ENCODE results near the gene SUMF1. TPM values are rescaled to one million over a fixed set of nuclear protein-coding genes. Genes with fewer than 3 reads are reported as not detected.

SUMF1 gene
- total and polyA plus RNA-seq, 2 of the 13 experiments (the other 11 are each of a cell fraction or from before 2014, with no cell fraction given): 18.5 to 28.9 TPM

DNA sequence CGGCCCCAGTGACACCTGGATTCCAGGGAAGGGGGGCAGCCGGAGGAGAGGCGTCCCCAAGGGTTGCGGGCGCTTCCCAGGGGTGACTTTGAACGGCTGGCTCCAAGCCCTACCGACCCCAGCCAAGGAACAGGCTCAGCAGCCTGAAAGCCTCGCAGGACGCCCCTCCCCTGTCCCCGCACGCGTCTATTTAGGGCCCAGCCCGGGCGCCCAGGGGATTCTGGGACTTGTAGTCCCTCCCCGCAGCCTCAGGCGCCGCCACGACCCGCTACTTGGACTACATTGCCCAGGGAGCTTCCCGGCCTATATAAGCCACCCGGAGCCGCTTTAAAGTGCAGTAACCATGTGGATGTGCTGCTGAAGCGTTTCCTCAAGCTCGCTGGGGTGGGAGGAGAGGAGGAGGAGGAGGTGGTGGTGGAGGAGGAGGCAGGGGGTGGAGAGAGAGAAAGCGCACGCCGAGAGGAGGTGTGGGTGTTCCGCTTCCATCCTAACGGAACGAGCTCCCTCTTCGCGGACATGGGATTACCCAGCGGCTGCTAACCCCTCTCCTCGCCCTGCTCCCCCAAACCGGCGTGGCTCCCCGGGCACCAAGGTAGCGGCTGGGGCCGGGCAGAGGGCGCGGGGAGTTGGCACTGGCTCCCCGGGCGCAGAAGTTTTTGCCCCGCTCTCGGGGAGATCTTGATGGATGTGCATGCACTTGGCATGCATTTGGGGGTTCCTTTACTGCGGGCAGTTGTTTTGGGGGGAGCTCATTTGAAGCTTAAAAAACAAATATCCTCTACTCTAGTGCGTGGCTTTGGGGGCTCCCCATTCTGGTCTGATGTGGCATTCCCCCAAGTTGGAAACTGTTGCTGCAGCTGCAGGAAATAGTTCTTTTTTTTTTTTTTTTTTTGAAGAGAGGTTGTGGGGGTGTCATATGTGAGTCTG, 26.2 kb upstream of the SUMF1 start, which contains the start of gene ITPR1 (continued):
- TF ChIP-seq, protein P1, sequence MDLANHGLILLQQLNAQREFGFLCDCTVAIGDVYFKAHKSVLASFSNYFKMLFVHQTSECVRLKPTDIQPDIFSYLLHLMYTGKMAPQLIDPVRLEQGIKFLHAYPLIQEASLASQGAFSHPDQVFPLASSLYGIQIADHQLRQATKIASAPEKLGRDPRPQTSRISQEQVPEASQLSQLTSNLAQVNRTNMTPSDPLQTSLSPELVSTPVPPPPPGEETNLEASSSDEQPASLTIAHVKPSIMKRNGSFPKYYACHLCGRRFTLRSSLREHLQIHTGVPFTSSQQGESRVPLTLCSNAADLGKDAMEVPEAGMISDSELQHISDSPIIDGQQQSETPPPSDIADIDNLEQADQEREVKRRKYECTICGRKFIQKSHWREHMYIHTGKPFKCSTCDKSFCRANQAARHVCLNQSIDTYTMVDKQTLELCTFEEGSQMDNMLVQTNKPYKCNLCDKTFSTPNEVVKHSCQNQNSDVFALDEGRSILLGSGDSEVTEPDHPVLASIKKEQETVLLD (CRISPR knock-in tag; IDR thresholded peaks at IDR 0.05; ENCODE audit: low read depth): 0 out of 2 replicates have a peak, but pooled peaks have one; percentile 44
- TF ChIP-seq ZNF572 (CRISPR knock-in tag; IDR thresholded peaks at IDR 0.05) (peak; percentile 27; the same call in 1 of the 2 replicates), JUNB (CRISPR knock-in tag; IDR thresholded peaks at IDR 0.05; ENCODE audit: borderline replicate concordance) (no peak), ZNF746 (CRISPR knock-in tag; IDR thresholded peaks at IDR 0.05) (0 out of 2 replicates have a peak, but pooled peaks have one; percentile 61), MXI1 (IDR thresholded peaks at IDR 0.05; ENCODE audit: borderline replicate concordance, low read depth, low read length) (peak; percentile 92; the same call in 2 of the 3 replicates), DNMT3B (CRISPR knock-in tag; conservative IDR thresholded peaks at IDR 0.05) (peak; percentile 90; the same call in 1 of the 2 replicates), TMF1 (CRISPR knock-in tag; IDR thresholded peaks at IDR 0.05; ENCODE audit: low read depth) (no peak), ZNF615 (CRISPR knock-in tag; IDR thresholded peaks at IDR 0.05; ENCODE audit: borderline replicate concordance) (0 out of 2 replicates have a peak, but pooled peaks have one; percentile 23), NFE2L2 (IDR thresholded peaks at IDR 0.05; ENCODE audit: low read length) (0 out of 2 replicates have a peak, but pooled peaks have one; percentile 6), EZH2 (conservative IDR thresholded peaks at IDR 0.05; ENCODE audit: low read depth, low read length) (no peak), ZNF558 (CRISPR knock-in tag; IDR thresholded peaks at IDR 0.05; ENCODE audit: borderline replicate concordance) (peak; percentile 66; the same call in 1 of the 2 replicates), SAFB2 (CRISPR knock-in tag; IDR thresholded peaks at IDR 0.05; ENCODE audit: borderline replicate concordance, low read depth) (peak; percentile 59; the same call in 1 of the 2 replicates)
- TF ChIP-seq, protein P2, sequence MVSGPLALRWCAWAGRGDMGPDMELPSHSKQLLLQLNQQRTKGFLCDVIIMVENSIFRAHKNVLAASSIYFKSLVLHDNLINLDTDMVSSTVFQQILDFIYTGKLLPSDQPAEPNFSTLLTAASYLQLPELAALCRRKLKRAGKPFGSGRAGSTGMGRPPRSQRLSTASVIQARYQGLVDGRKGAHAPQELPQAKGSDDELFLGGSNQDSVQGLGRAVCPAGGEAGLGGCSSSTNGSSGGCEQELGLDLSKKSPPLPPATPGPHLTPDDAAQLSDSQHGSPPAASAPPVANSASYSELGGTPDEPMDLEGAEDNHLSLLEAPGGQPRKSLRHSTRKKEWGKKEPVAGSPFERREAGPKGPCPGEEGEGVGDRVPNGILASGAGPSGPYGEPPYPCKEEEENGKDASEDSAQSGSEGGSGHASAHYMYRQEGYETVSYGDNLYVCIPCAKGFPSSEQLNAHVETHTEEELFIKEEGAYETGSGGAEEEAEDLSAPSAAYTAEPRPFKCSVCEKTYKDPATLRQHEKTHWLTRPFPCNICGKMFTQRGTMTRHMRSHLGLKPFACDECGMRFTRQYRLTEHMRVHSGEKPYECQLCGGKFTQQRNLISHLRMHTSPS (CRISPR knock-in tag; IDR thresholded peaks at IDR 0.05; ENCODE audit: low read depth): peak; percentile 29; the same call in 1 of the 2 replicates
- TF ChIP-seq, protein P3, sequence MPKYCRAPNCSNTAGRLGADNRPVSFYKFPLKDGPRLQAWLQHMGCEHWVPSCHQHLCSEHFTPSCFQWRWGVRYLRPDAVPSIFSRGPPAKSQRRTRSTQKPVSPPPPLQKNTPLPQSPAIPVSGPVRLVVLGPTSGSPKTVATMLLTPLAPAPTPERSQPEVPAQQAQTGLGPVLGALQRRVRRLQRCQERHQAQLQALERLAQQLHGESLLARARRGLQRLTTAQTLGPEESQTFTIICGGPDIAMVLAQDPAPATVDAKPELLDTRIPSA (CRISPR knock-in tag; IDR thresholded peaks at IDR 0.05; ENCODE audit: borderline replicate concordance): no peak
- TF ChIP-seq, protein P4, sequence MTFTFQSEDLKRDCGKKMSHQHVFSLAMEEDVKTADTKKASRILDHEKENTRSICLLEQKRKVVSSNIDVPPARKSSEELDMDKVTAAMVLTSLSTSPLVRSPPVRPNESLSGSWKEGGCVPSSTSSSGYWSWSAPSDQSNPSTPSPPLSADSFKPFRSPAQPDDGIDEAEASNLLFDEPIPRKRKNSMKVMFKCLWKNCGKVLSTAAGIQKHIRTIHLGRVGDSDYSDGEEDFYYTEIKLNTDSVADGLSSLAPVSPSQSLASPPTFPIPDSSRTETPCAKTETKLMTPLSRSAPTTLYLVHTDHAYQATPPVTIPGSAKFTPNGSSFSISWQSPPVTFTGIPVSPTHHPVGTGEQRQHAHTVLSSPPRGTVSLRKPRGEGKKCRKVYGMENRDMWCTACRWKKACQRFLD (CRISPR knock-in tag; IDR thresholded peaks at IDR 0.05; ENCODE audit: borderline replicate concordance): 0 out of 2 replicates have a peak, but pooled peaks have one; percentile 34
- TF ChIP-seq, protein P5, sequence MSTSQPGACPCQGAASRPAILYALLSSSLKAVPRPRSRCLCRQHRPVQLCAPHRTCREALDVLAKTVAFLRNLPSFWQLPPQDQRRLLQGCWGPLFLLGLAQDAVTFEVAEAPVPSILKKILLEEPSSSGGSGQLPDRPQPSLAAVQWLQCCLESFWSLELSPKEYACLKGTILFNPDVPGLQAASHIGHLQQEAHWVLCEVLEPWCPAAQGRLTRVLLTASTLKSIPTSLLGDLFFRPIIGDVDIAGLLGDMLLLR (CRISPR knock-in tag; IDR thresholded peaks at IDR 0.05): peak; percentile 65
- TF ChIP-seq, protein P6, sequence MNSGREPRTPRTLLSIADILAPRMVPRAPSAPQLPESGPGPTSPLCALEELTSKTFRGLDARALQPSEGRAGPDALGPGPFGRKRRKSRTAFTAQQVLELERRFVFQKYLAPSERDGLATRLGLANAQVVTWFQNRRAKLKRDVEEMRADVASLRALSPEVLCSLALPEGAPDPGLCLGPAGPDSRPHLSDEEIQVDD (CRISPR knock-in tag; IDR thresholded peaks at IDR 0.05; ENCODE audit: borderline replicate concordance): no peak
